Measurements from ENCODE around the gene KRT82. TPM values are rescaled to one million over a fixed set of nuclear protein-coding genes. Genes with fewer than 3 reads are reported as not detected.

Gene KRT82
- total RNA-seq, 2 donors from 2014 or later: not detected

DNA sequence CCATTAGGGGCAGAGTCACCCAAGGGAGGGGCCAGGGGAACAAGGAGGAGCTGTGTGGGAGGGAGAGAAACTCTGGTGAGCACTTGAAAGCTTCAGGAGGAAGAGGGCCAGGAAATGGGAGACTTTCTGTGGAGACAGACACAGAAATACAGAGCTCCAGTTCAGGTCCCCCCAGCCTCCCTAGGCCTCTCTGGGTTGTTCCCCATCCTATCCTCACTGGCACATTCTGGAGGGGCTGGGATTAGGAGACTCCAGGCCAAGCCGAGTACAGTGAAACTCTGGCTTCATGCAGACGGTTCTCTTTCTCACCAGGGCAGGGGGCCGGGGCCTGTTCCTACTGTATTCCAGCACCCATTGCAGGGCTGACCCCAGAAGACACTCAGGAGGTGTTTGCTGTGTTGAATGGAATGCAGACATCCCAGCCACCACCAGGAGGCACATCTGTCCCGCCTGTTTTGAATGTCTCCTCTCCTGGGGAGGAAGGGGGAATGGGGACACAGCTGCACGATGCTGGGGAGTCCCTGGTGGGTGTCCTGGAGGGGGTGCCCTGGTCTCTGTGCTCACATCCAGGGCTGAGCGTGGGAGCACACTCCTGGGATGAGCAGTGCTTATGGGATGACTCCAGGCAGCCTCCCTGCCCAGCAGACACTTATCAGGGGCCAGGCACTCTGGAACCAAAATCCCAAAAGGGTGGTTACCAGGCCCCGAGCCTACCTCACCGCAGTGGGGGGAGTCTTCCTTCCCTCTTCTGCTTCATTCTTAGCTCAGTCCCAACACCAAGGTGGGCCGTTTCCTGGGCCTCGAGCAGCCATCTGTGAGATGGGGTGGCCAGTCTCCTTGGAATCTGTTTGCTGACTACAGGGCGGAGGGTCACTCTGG lies 15.2 kb downstream of the KRT82 start:
- H3K27me3 Mint-ChIP-seq: peaks cover 3% of the 10 kb centered on the region
- H3K27ac Mint-ChIP-seq: no peak overlapping the region
- no peaks in the 10 kb centered on the region for H3K4me1 Mint-ChIP-seq
- H3K36me3 Mint-ChIP-seq (ENCODE audit: low read depth): no peaks in the 10 kb centered on the region
- H3K4me3 Mint-ChIP-seq: no peak overlapping the region
- no peak for ATAC-seq (replicated peaks)
- no peaks in the 10 kb centered on the region for H3K9me3 Mint-ChIP-seq

DNA sequence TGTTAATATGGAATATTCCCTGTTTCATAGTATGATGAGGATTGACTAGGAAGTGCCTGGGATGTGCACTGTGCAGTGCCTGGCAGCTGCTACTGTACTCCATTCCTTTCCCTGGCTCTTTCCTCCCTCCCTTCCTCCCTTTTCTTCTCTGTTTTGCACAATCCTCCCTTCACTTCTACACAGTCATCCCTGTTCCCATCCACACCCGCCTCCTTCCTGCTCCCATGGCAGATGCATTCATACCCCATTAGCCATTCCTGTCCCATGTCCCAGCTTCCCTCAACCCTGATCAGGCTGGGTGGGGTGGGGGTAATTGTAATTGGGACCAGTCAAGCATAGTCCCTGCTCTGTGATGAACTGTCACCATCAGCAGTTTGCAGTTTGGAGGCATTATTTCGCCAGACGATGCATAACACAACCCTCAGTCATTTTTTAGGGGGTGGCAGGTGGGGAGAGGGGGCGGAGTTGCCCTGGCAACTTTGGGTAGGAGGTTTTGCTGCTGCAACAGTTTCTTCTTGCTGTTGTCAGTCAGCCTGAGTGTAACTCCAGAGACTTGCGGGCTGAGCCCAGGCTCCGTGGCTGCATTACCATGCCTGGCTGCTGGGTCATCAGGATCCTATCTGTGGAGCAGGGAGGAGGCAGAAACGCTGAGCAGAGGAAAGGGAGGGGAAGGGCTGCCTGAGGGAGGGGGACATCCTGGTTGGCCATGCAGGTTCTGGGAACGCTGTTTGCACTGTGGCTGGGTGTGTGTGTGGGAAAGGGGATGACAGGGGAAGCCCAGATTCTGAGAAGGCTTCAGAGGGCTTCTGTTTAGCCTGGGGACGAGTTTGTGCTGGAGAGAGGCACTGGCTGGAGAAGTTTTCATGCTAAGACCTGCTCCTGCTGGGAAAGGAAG lies 16.6 kb downstream of the KRT82 start:
- H3K9me3 Mint-ChIP-seq: no peaks in the 10 kb centered on the region
- H3K27ac Mint-ChIP-seq: no peak overlapping the region
- no peaks in the 10 kb centered on the region for H3K36me3 Mint-ChIP-seq (ENCODE audit: low read depth)
- ATAC-seq (replicated peaks): no peak
- H3K4me1 Mint-ChIP-seq: no peaks in the 10 kb centered on the region
- H3K27me3 Mint-ChIP-seq: no peaks in the 10 kb centered on the region
- no peak overlapping the region for H3K4me3 Mint-ChIP-seq

DNA sequence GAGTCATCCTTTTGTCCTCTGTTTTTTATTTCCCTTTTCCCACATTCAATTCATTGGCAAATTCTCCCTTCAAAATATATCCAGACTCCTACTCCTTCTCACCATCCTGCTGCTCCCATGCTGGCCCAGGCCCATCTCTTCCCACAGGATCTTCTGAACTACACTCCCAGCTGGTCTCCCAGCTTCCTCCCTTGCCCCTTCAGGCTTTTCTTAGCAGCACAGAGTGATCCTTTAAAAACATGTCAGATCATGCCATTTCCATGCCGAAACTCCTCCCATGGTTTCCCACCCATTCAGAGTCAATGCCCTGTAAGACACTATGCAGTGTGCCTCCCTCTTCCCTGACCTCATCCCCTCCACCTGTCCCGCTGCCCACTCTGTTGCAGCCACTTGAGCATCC lies 18.3 kb downstream of the KRT82 start:
- Mint-ChIP-seq H3K27ac (no peak overlapping the region), H3K4me1 (peaks cover 4% of the 10 kb centered on the region), H3K9me3 (no peaks in the 10 kb centered on the region), H3K4me3 (no peak overlapping the region), H3K36me3 (ENCODE audit: low read depth) (no peaks in the 10 kb centered on the region), H3K27me3 (no peaks in the 10 kb centered on the region)
- ATAC-seq (replicated peaks): no peak

DNA sequence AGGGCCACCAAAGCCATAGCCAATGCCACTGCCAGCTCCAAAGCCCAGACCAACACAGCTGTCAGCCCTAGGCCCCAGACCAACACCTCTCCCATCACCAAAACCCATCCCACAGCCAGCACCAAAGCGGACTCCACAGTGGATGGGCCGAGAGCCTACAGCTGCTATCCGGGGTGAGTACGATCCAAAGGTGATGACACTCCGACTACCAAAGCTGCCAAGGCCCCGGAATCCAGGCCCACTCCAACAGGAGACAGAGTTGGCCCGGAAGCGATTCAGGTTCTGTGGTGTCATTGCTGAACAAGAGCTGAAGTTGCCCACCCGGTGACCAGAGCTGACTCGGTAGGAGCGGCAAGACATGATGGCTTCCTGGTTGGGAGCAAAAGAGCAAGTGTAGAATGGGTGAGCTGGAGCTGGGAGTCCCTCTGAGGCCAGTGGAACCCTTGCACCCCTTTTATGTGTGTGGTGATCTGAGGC lies 20.9 kb downstream of the KRT82 start, which contains the start of gene KRT84:
Gene KRT84 (minus strand): TSS at position 427 of the 477 bp plus-strand sequence. CDS start 67 bp downstream, at position 360.
- Mint-ChIP-seq H3K27ac (no peak within 1 kb of the TSS), H3K4me1 (peaks cover 7% of the 10 kb centered on the region), H3K9me3 (no peaks in the 10 kb centered on the region), H3K4me3 (no peak within 1 kb of the TSS), H3K36me3 (ENCODE audit: low read depth) (no peaks in the 10 kb centered on the region), H3K27me3 (no peaks in the 10 kb centered on the region)
- no peak for ATAC-seq (replicated peaks)

DNA sequence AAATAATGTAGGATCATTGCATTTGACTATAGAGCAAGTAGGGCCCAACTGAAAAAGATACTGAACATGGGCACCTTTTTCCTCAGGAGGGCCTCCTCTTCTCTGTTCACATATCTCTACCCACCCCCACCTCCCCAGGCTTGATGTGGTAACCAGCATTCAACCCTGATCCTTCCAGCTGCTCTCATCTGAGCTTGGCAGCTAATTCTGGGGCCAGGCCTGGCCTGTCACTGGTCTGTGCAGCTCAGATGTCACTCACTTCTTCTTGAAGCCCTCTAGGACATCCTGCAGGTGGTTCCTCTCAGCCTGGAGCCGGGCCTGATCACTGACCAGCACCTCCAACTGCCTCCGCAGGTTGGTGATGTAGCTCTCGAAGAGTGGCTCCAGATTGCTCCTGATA lies 22.8 kb downstream of the KRT82 start:
- Mint-ChIP-seq H3K27ac (no peak overlapping the region), H3K4me3 (no peak overlapping the region), H3K36me3 (ENCODE audit: low read depth) (no peaks in the 10 kb centered on the region), H3K9me3 (no peaks in the 10 kb centered on the region), H3K27me3 (peaks cover 5% of the 10 kb centered on the region), H3K4me1 (peaks cover 7% of the 10 kb centered on the region)
- ATAC-seq (replicated peaks): no peak

DNA sequence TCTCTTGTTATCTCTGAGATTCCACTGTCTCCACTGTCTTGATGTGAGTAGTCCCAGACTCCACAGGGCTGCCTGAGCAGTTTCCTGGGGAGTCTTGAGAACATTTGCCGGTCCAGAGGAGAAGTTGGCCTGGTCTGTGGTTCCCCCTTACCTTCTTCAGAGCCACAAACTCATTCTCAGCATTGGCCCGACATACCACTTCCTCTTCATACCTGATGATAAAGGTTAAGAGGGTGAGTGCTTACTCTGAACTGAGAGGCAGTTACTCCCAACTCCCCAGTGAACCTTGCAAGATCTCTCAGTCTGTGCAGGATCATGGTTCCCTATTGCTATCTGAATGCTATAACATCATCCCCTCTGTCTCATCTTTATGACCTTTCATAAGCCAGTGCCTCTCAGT lies 23.3 kb downstream of the KRT82 start:
- Mint-ChIP-seq H3K4me3 (no peak overlapping the region), H3K27me3 (peaks cover 5% of the 10 kb centered on the region), H3K4me1 (peaks cover 7% of the 10 kb centered on the region), H3K9me3 (no peaks in the 10 kb centered on the region), H3K36me3 (ENCODE audit: low read depth) (no peaks in the 10 kb centered on the region), H3K27ac (no peak overlapping the region)
- peak; percentile 43 for ATAC-seq (replicated peaks)

DNA sequence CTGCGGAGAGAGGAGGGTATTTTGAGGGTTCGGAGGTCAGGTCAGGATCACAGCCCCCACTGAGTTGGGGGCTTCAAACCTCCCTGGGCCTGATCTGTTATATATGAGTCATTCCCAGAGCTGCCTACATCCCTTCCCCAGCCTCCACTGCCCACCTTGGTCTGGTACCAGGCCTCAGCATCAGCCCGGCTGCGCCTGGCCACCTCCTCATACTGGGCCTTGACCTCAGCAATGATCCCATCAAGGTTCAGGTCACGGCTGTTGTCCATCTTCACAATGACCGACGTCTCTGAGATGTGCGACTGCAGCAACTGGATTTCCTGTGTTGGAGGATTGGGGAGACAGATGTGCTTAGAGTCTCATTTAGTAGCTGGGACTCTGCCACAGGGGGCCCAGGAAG lies 24.9 kb downstream of the KRT82 start:
- no peak overlapping the region for H3K27ac Mint-ChIP-seq
- H3K27me3 Mint-ChIP-seq: peaks cover 9% of the 10 kb centered on the region
- H3K36me3 Mint-ChIP-seq (ENCODE audit: low read depth): no peaks in the 10 kb centered on the region
- peaks cover 7% of the 10 kb centered on the region for H3K4me1 Mint-ChIP-seq
- no peak overlapping the region for H3K4me3 Mint-ChIP-seq
- no peak for ATAC-seq (replicated peaks)
- no peaks in the 10 kb centered on the region for H3K9me3 Mint-ChIP-seq

DNA sequence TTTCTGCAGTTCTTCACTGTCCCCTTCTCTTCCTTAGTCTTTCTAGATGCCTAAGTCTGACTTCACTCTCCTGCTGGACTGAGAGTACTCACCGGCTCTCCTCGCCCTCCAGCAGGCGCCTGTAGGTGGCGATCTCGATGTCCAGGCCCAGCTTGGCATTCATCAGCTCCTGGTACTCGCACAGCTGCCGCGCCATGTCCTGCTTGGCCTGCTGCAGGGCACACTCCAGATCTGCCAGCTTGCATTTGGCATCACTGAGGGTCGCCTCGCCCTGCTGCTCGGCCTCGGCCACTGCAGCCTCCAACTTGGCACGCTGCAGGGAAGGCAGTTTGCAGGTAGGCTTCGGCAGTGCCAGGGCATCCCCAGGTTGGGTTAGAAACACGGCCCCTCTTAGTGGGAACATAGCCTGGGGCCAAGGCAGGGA lies 25.9 kb downstream of the KRT82 start:
- H3K36me3 Mint-ChIP-seq (ENCODE audit: low read depth): no peaks in the 10 kb centered on the region
- ATAC-seq (replicated peaks): no peak

DNA sequence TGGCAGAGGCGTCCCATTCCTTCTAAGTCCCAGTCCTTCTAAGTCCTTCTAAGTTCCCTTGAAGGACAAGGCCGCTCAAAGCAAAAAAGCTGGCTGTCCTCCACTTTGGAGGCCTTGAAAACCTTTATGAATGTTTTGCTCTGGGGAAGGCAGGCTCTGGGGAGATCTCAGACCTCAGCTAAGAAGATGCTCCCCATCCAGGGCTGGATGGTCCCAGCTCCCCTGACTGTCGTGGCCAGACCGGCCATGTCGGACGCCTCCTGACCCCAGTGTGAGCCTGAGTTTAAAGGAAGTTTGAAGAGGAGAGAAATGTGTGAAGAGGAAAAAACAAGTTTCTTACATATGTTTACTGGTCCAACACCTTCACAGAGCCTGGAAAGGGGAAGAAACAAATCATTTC lies 26.6 kb downstream of the KRT82 start:
- H3K27me3 Mint-ChIP-seq: peaks cover 9% of the 10 kb centered on the region
- H3K4me3 Mint-ChIP-seq: no peak overlapping the region
- H3K9me3 Mint-ChIP-seq: no peaks in the 10 kb centered on the region
- no peaks in the 10 kb centered on the region for H3K36me3 Mint-ChIP-seq (ENCODE audit: low read depth)
- ATAC-seq (replicated peaks): no peak
- peaks cover 7% of the 10 kb centered on the region for H3K4me1 Mint-ChIP-seq
- H3K27ac Mint-ChIP-seq: no peak overlapping the region

More for the DNA sequence above, 25.9 kb downstream of the KRT82 start:
- Mint-ChIP-seq H3K27ac (no peak overlapping the region), H3K4me1 (peaks cover 7% of the 10 kb centered on the region), H3K27me3 (peaks cover 9% of the 10 kb centered on the region), H3K4me3 (no peak overlapping the region), H3K9me3 (no peaks in the 10 kb centered on the region)

DNA sequence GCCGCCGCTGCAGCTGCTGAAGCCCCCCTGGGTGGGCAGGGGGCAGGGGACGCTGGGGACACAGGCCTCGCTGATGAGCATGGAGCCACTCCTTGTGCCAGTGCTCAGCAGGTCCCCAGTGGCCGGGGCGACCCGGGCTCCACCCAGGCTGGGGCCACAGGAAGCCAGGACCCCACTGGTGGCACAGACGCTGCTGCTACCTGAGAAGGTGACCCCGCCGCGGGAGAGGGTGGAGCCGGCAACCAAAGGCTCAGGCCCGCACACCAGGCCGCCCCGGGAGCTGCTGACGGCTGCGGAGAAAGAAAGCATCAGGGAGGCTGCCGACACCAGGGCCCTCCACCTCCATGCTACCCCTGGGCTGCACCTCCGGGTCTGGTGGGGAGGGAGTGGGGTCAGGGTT lies 28.0 kb downstream of the KRT82 start:
- Mint-ChIP-seq H3K36me3 (ENCODE audit: low read depth) (no peaks in the 10 kb centered on the region), H3K27ac (no peak overlapping the region), H3K27me3 (peaks cover 9% of the 10 kb centered on the region), H3K9me3 (no peaks in the 10 kb centered on the region), H3K4me3 (no peak overlapping the region), H3K4me1 (peaks cover 6% of the 10 kb centered on the region)
- no peak for ATAC-seq (replicated peaks)

DNA sequence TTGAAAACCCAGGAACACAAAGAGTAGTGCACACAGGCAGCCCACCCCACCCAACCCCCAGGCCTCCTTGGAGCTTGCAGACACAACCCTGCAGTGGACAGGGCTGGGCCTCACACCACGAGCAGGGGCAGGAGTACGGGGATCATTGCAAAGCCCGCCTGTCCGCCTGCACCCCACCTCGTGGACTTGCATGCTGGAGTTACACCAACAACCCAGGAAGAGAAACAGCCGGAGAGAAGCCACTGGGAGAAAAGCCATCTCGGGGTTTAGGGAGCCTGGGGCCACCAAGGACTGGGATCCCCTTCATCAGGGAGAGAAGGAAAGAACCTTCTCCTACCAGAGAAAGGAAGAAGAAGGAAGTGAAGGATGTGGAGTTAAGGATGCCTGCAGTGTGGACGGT lies 28.9 kb downstream of the KRT82 start:
- Mint-ChIP-seq H3K4me3 (no peak overlapping the region), H3K27ac (no peak overlapping the region), H3K4me1 (no peaks in the 10 kb centered on the region), H3K9me3 (no peaks in the 10 kb centered on the region), H3K36me3 (ENCODE audit: low read depth) (no peaks in the 10 kb centered on the region), H3K27me3 (peaks cover 9% of the 10 kb centered on the region)
- no peak for ATAC-seq (replicated peaks)

DNA sequence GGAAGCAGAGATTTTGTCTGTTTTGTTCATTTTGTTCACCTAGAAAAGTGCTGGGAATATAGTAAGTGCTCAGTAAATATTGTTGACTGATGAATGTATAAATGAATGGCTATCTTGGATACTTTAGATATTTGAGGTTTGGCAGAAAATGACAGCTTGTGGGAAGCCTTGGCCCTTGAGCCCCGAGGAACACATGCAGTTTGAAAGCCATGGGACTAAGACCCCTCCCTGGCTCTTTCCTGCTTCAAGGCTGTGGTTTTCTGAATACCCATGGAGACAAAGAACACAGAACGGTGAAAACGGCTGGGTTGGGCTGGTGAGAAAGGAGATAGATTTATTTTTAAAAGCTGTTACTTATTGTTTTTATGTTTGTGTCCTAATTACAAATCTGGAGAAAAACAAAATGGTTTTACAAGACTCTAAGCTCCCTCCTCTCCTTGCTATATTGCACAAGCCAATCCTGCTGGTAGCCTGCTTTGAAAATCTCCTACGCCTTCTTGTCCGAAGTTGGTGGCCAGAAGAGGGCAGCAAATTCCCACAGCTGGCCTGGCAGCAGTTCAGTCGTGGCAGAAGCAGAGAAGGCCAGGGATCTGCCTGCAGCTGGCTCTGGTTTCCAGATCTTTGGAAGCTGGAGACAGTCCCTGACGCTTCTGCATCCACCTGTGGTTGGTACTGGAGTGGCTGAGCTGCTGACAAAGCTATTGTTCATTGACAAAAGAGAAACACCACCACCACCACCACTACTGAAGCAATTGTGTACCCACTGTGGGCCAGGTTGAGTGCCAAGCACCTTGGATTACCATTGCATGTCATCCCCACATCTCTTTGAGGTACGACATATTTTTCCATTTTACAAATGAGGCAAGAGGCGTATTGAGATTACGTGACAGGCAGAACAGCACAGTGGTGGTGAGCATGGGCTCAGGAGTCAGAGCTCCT lies 33.6 kb downstream of the KRT82 start:
- H3K36me3 Mint-ChIP-seq (ENCODE audit: low read depth): no peaks in the 10 kb centered on the region

DNA sequence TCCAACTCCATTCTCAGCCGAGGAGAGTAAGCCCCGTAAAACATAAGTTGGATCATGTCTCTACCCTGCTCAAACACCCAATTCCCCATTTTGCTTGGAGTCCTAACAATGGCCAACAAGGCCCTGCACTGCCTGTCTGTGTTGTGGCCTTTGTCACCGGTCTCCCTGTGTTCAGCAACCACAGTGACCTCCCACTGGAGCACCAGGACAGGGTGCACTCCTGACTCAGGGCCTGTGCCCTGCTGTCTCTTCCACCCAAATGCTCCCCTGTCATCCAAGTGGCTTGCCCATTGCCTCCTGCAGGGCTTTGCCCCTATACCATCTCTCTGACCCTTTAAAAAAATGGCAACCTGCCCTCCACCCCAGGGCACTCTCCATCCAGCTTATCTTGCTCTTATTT lies 34.4 kb downstream of the KRT82 start:
- Mint-ChIP-seq H3K4me1 (no peaks in the 10 kb centered on the region), H3K4me3 (no peak overlapping the region), H3K27ac (no peak overlapping the region)

More for the DNA sequence above, 33.6 kb downstream of the KRT82 start:
- Mint-ChIP-seq H3K27ac (no peak overlapping the region), H3K27me3 (peaks cover 21% of the 10 kb centered on the region), H3K9me3 (no peaks in the 10 kb centered on the region), H3K4me1 (no peaks in the 10 kb centered on the region), H3K4me3 (no peak overlapping the region)
- ATAC-seq (replicated peaks): peak; percentile 50

More for the DNA sequence above, 34.4 kb downstream of the KRT82 start:
- Mint-ChIP-seq H3K27me3 (peaks cover 23% of the 10 kb centered on the region), H3K36me3 (ENCODE audit: low read depth) (no peaks in the 10 kb centered on the region), H3K9me3 (no peaks in the 10 kb centered on the region)
- no peak for ATAC-seq (replicated peaks)
